GF-D8 (cell line): ENCODE results near the gene RPL35.

ENCODE experiments used
- DNase-seq: peaks from one replicate; lab custom pipeline; 2025; lab: John Stamatoyannopoulos, UW

The RPL35 gene

DNA sequence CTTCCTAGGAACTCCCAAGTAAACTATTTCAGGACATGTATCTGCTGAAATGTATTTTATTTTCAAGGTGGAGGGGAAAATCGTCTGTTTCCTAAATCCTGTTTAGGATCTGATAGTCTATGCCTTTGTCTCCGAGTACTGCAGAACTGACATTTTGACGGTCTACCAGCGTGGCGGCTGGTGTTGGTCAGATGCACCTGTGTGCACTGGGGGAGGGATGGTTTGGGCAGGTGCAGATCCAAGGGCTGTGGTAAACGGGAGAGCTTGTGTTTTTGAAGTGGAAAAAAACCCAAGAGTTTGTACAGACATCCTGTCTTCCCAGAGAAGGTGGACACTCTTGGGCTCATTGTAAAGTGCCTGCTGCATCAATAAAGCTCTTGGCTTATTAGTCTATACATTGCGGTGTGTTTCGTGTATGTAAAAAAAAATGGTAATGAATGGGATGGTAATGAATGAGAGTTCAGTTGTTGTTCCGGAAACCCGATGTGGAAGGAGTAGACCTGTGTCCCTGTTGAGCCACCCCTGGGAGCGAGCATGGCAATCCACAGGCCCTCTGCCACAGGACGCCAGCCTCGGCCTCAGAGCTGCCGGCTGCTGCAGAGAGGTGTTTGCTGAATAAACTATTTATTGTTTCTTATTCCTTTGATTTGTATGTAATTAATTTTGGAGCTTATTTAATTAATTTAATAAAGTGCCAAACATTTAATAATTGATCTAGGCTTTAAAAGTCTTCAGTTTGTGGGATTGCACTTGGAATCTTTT lies 15.4 kb upstream of the RPL35 start:
- DNase-seq, result no peak

DNA sequence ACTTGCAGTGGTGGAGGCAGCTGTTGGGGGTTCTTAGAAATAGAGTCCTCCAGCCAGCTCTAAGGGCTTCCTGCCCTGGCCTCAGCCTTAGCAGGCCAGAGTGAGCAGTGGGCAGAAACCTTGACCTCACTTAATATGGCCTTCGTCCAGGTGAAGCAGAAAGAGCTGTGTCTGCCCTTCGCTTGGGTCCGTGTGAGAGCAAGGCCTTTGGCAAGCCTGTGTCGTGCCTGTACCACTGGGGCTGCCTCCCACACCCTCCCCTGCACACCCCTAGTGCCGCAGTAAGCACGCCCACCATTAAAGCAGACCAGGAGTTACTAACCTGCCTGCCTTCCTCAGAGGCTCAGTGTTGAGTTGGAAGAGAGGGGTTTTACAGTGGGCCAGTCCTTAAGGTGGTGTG lies 13.7 kb upstream of the RPL35 start:
- DNase-seq, result no peak

DNA sequence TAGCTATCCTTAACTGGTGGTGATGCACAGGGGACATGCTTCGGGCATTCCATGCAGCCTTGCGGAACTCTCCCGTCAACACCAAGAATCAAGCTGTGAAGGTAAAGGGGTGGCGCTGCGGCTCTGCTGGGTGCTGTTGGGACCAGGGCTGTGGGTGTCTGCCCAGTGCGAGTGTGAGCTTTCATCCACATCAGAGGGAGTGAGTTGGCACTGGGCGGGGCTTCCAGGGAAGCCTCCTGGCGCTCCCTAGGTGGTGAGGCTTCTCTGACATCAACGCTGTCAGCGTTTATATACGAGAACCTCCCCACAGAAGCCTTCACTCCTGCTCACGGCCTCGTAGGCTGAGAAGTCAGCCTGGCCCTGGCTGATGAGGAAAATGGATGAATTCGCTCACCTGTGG lies 11.9 kb upstream of the RPL35 start:
- DNase-seq, result no peak

DNA sequence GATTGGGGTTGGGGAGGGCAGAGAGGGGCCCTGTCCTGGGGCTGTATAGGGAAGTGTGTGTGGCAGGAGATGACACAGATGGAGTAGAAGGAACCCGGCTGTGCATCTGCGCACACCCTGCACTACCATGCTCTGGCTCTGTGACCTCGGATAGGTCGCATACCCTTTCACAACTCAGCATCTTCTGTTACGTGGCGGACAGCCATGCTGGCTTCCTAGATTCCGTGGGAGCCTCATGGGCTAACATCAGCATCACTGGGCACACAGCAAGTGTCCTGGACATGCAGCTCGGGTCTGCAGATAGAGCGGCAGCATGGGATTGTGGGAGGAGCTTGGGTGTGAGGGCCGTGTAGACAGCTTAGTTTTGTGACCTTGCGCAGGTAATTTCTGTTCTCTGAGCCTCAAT lies 9.4 kb upstream of the RPL35 start:
- no peak for DNase-seq

DNA sequence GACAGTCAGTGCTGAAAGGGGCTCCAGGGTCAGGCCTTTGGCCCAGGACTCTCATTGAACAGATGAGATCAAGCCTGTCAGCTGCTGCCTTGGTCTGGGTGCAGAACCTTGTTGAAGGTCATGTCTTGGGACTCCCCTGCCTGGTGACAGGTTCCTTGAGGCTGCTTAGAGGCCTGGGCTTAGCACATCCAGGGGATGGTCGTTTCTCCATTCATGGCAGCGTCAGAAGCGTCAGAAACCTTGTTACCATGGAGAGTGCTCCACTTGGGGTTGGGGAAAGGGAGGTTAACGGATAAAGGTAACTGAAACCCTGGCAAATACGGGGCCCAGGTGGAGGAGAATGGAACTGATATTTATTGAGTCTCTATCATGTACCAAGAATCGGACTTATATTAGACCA lies 9.0 kb upstream of the RPL35 start:
- DNase-seq, result no peak

DNA sequence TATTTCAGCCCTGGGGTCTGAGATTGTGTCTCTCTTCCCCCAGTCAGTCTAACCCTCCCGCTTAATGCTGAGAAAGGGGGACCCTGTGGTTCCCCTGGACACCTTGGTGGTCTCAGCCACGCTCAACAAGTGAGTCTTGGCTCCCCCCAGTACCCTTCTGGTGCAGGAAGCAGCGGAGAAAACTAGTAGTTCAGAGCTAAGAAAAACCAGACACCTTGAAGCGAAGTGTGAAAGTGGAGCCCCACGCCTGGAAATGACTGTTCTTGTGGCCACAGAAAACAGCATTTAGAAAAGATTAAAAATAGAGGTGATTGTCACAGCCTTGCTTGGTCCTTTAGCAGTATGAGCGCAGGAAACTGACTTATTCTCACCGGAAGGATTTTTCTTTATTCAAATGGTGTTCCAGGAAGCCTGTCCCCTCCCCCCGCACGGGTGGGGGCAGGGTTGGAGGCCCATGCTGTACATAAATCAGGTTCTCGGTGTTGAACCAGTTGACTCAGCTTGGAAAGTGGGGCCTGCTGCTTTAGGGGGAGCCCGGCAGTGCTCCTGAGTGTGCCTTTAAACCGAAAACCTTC lies 8.3 kb upstream of the RPL35 start:
- peak; percentile 5 for DNase-seq

DNA sequence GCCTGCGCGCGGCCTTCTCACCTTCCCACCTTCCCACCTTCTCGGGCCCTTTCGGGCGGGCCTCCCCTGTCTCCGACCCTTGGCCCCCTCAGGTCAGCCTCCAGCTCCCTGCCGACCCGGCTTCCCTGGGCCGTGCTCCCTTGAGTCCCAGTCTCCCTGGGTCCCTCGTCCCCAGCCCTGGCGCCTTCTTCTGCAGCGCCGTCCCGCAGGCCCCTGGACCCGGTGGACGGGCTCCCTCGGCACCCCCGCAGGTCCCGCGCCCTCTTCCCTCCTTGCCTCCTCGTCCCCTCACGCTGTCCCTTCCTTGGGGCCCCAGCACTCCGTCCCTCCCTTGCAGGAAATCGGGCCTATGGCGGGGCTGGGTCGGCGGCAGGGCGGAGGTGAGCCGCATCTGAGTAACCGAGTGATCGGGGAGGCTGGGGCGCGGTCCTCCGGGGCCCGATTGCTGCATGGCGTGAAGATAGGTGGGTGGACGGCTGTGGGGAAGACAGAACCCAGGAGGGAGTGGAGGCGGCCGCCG lies 7.8 kb upstream of the RPL35 start:
- DNase-seq, result no peak

DNA sequence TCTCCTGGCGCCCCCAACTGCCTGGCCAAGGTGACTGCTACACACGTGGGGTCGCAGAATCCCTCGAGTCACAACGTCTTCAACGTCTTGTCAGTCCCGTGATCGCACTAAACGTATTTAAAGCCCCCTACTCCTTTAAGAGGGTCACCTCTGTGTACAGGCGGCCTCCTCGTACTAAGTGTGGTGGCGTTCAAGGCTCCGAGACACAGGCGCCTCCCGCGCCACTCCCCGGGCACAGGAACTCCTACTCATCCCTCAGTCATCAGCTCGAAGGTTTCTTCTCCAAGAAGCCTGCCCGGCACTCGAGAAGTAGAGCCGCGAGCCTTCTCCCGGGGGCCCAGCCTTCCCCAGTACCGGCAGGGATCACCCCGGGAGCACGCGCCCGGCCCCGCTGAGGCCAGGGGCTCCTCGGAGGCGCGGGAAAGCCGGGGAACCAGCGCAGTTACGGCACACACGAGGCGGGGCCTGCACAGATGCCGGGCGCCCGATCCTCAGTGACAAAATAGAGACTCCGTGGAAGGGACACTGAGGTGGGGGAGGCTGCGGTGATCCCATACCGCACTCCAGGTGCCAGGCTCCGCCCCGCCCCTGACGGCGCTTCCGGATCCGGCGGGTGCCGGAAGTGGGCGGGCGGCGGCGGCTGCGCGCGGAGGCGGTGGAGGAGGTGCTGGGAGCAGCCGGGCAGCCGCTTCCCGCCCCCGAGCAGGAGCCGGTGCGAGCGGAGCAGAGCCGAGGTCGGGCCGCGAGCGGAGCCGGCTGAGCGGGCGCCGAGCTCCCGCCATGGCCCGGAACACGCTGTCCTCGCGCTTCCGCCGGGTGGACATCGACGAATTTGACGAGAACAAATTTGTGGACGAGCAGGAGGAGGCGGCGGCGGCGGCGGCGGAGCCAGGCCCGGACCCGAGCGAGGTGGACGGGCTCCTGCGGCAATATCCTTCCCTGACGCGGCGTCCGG lies 7.0 kb upstream of the RPL35 start:
- DNase-seq, result peak; percentile 70

DNA sequence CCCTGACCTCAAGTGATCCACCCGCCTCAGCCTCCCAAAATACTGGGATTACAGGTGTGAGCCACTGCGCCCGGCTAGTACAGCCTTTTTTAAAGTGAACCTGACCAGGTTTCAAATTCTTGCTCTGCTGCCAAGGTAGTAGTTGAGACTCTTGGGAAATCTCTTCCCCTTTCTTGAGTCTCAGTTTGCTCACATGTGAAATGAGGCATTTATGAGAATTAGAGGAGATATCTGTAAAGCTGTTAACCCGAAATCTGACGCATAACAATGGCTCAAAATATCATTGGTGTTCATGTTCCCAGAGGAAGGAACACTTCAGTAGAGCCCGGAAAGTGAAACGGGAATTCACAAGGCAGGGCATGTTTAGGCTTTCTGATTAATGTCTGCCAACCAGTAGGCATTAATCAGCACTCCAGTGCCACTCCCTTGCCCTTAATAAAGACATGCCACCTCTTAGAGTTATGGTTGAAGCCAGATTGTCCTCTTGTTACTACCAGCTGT lies 1.7 kb upstream of the RPL35 start:
- DNase-seq, result no peak

DNA sequence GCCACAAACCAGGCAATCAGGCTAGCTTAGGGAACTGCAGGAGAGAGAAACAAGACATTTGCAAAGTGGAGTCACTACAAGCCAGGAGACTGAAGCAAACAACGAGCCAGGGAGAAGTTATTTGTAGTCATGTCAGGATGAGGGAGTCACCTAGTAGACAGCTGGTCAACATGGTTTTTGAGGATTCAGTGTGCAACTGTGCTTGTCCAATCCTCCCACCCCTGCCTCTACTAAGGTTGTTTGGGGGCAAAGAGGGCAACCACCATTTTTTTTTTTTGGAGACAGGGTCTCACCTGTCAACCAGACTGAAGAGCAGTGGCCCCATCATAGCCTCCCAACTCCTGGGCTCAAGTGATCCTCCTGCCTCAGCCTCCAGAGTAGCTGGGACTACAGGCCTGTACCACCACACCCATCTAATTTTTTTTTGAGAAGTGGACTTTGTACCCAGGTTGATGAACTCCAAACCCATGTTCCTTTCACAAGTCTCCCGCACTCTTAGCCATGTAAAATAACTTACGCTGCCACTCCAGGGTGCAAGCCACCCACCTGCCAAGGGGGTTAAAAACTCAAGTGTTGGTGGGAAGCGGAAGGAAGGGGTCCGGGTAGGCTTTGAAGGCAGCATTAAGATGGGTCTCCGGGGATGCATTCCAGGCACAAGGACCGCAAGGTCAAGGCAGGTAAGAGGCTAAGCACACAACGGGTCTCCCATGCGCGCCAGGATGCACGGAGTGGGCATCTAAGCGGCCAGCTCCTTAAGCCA lies 995 bp downstream of the RPL35 start:
- DNase-seq, result no peak

DNA sequence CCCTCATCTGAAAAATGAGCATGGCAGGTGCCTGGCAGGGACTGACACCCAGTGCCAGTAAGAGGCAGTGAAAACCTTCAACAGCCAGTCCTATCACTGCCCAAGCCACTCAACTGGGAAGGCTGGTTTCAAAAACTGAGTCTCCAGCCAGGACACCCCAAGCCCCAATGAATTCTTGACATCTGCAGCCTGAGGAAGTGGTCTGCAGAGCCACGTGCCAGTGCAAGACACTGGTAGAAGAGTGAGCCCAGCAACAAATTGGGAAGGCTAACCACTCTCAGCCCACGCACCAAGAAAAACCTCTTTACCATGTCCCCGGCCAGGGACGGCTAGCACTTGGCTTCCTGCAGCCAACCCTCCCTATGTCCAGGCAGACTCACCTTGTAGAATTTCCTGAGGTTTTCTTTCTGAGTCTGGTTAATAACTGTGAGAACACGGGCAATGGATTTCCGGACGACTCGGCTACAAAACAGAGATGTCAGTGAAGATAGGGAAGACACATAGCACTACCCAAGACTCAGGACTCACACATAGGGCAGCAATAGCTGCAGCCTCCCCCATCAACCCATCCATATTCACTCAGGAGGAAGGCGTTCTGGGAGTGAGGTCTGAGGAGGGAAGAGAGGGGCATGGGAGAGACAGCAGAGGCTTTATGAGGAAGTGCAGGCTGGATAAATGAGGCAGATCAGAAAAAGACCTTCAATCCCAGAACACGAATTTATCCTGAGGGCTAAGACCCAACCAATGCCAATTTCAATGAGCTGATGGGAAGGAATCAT lies 1.8 kb downstream of the RPL35 start:
- DNase-seq, result no peak

DNA sequence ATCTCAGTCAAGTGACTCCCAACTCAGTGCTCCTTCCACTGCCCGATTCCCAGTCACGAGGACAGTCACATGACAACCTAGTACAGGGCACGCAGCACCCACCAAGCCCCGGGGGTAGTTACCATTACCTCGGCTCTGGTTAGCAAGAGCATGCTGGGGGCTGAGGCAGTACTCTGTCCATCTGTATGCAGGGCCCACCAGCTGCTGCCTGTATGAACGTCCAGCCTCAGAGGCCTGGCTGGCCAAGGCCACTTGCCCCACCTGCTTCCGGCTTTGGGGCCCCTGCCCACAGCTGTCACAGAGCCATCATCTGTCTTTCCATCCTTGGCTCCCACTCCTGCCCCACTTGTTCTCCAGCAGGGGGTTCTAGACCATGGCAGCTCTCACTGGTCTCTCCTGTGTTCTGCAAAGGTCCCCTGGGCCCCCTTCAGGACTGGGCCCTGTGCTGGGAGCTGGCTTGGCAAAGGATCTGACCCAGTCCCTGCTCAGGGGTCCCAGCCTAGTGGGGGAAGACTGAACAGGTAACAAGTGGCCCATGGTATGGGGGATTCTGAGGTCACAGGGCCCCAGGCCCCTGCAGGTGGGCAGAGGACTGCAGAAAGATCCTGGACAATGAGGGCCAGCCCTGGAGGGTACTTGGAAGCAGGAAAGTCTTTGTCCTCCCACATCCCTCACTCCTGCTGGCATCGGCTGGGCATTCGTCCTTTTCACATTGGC lies 3.3 kb downstream of the RPL35 start:
- DNase-seq, result no peak

DNA sequence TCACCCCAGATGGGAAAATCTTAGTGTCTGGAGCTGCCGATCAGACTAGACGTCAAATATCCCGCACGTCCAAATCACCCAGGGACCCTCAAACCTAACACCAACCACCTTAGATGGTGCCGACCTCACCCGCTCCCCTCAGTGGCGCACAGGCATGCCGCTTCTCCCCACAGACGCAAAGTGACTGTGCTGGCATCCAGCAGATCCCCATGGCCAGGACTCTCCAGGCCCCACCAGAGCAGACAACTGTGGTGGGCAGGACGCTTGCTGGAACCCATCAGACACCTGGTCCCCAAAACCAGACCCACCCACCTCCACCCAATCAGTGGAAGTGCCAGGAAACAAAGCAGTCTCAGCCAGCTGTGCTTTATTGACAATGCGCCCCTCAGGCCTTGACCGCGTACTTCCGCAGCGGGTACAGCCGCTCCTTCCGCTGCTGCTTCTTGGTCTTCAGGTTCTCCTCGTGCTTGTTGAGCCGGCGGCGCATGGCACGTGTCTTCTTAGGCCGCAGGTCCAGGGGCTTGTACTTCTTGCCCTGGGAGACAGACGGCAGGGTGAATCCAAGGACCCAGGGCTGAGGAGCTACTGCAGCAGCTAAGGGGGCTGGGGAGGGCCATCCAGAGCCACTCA lies 4.1 kb downstream of the RPL35 start:
- no peak for DNase-seq

DNA sequence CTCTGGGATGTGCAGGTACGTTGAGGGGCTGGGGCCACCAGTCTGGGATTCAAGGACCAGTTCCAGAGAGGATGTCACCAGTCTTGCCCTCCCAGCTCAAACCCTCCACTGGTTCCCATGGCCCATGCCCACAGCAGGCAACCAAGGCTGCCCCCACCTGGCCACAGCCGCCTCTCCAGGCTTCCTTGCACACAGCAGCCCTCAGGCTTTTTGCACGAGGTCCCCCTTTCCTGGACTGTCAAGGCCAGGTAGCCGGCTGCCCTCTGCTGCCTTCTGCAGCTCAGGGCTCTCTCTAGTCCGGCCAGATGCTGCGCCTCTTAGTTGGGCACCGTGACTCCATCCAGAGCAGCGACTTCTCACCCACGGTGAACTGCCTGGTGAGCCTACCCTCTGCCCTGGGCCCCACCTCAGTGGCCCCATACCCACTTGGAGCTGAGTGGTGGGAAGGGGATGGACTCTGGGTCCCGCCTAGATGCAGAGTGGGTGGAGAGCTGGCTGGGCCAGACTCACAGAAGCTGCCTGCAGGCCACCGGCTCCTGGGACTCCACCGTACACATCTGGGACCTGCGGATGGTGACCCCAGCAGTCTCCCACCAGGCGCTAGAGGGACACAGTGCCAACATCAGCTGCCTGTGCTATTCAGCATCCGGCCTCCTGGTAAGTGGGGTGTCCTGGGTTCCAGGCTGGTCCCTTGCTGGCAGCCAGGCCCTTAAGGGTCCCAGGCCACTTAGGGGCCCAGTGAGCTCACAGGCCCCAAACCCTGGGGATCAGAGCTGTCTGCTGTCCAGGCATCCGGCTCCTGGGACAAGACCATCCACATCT lies 5.6 kb downstream of the RPL35 start:
- DNase-seq, result no peak

DNA sequence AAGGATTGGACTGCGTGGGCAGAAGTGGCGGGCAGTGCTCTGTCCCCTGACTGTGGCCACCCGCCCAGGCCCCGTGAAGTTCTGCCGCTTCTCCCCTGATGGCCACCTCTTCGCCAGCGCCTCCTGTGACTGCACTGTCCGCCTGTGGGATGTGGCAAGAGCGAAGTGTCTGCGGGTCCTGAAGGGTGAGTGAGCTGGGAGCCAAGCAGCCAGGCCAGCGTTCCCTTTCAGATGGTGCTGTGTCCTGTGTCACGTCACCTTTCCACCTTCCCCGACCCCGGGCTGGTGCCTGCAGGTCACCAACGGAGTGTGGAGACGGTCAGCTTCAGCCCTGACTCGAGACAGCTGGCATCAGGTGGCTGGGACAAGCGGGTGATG lies 6.2 kb downstream of the RPL35 start:
- no peak for DNase-seq

DNA sequence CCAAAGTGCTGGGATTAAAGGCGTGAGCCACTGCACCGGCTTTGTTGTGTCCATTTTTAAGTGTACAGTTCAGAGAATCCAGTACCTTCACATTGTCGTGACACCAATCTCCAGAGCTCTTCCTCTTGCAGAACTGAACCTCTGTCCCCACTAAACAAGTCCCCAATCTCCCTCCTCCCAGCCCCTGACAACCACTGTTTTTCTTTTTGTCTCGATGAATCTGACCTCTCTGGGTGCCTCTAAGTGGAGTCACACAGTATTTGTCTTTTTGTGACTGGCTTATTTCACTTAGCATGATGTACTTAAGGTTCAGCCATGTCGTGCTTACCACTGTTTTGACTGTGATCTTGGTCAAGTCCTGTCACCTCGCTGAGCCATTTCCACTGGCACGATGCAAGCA lies 6.9 kb downstream of the RPL35 start:
- DNase-seq, result no peak

DNA sequence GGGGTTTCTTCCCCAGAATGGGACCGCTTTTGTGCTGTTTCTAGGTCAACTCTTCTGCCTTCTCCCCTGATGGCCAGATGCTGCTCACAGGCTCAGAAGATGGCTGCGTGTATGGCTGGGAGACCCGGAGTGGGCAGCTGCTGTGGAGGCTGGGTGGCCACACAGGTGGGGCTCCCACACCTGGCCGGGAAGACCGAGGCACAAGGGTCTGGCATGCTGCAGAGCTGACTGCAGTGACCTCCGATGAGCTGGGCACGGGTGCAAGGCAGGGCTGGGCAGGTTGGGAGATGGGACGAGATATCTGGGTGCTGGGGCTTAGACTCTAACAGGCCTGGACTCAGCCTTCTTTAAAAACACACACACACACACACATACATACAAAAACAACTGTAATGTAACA lies 7.6 kb downstream of the RPL35 start:
- DNase-seq, result no peak

DNA sequence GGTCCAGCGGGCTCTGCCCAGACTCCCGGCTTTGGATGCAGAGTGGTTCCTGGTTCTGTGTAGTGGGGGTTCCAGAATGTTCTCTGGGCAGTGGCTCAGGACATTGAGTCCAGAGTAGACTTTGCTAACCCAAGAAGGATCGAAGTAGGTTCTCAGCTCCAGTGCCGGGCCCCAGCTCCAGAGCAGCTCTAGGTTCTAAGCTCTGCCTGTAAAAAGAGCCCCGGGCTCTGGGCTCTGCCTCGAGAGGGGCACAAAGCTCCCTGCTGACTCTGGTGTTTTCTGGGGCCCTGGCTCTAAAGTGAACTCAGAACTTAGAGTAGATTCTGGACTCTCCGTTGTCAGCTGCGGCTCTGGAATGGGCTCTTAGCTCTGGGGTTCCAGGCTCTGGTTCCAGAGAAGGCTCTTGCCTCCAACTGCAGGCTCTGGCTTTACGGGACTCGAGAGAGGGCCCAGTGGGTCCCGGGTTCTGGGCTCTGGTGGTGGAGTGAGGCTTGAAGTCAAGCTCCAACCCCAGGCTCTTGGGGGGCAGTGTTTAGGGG lies 8.1 kb downstream of the RPL35 start:
- DNase-seq, result no peak
